Activated T-cell treated with anti-CD3 and anti-CD28 coated beads, Interleukin-2, amount 50 U/mL, for 4 hours (primary cell): ENCODE measurements around the gene CAMSAP2. TPM values are rescaled to one million over a fixed set of nuclear protein-coding genes. Genes with fewer than 3 reads are reported as not detected.

Source experiments
- ATAC-seq, 2 donors: fragments of 200-7000 bp; cut with Tn5 transposase; one replicate each; pipeline ENCODE4 v1.10.0; 2021
- DNase-seq: peaks from one replicate; pipeline ENCODE4 v3.0.0-alpha.2; 2020
- H3K27me3 Mint-ChIP-seq: one replicate; pipeline ENCODE4 v1.8.0; 2021; ENCODE audit warnings: low read depth, mixed read lengths
- H3K36me3 Mint-ChIP-seq: one replicate; pipeline ENCODE4 v1.8.0; 2022; ENCODE audit warnings: mixed read lengths; ENCODE audit not compliant: insufficient read depth
- H3K4me1 Mint-ChIP-seq: one replicate; pipeline ENCODE4 v1.8.0; 2021; ENCODE audit warnings: low read depth, mixed read lengths
- H3K4me3 Mint-ChIP-seq: one replicate; pipeline ENCODE4 v1.8.0; 2021; ENCODE audit warnings: mild to moderate bottlenecking, moderate library complexity, mixed read lengths
- H3K9me3 Mint-ChIP-seq: one replicate; pipeline ENCODE4 v1.8.0; 2021; ENCODE audit warnings: mixed read lengths
- total RNA-seq, 3 donors: library from RNA; stranded (reverse); gene quantifications; one replicate each; pipeline ENCODE4 v1.2.1, GENCODE V29; 2021

The CAMSAP2 gene
- total RNA-seq, 3 donors from 2014 or later = 3.2 to 4.4 (median 3.8) TPM

GRCh38 chr1:200819726-200820125 is 81.0 kb downstream of the CAMSAP2 start:
- Mint-ChIP-seq H3K4me1 (no peaks in the 10 kb centered on the region), H3K4me3 (no peak overlapping the region), H3K36me3 (no peaks in the 10 kb centered on the region), H3K27me3 (no peaks in the 10 kb centered on the region), H3K9me3 (no peaks in the 10 kb centered on the region)
- DNase-seq (no peak), ATAC-seq (no peak)

GRCh38 chr1:200831091-200831490 is 92.4 kb downstream of the CAMSAP2 start:
- ATAC-seq = no peak

GRCh38 chr1:200834383-200834782 is 95.7 kb downstream of the CAMSAP2 start:
- ATAC-seq = no peak
- DNase-seq = no peak
- Mint-ChIP-seq H3K4me3 (no peak overlapping the region), H3K36me3 (peaks cover 2% of the 10 kb centered on the region), H3K4me1 (no peaks in the 10 kb centered on the region), H3K27me3 (no peaks in the 10 kb centered on the region), H3K9me3 (no peaks in the 10 kb centered on the region)

More at GRCh38 chr1:200831091-200831490, 92.4 kb downstream of the CAMSAP2 start:
- Mint-ChIP-seq H3K36me3 (peaks cover under 1% of the 10 kb centered on the region), H3K4me3 (no peak overlapping the region), H3K9me3 (no peaks in the 10 kb centered on the region), H3K27me3 (no peaks in the 10 kb centered on the region), H3K4me1 (peaks cover 3% of the 10 kb centered on the region)
- DNase-seq = no peak

- Mint-ChIP-seq H3K9me3 (no peaks in the 10 kb centered on the region), H3K4me1 (no peaks in the 10 kb centered on the region), H3K27me3 (no peaks in the 10 kb centered on the region), H3K4me3 (no peak overlapping the region), H3K36me3 (peaks cover 2% of the 10 kb centered on the region)
- ATAC-seq = no peak
- no peak for DNase-seq
Observed at GRCh38 chr1:200836213-200836612, 97.5 kb downstream of the CAMSAP2 start.

GRCh38 chr1:200837931-200838571 is 99.4 kb downstream of the CAMSAP2 start:
- Mint-ChIP-seq H3K4me3 (no peak overlapping the region), H3K4me1 (no peaks in the 10 kb centered on the region), H3K36me3 (peaks cover 2% of the 10 kb centered on the region), H3K27me3 (no peaks in the 10 kb centered on the region), H3K9me3 (no peaks in the 10 kb centered on the region)
- no peak for ATAC-seq
- no peak for DNase-seq

- H3K9me3 Mint-ChIP-seq = no peaks in the 10 kb centered on the region
- DNase-seq (no peak), ATAC-seq (no peak)
- no peak overlapping the region for H3K4me3 Mint-ChIP-seq
- peaks cover 2% of the 10 kb centered on the region for H3K36me3 Mint-ChIP-seq
- no peaks in the 10 kb centered on the region for H3K27me3 Mint-ChIP-seq
- no peaks in the 10 kb centered on the region for H3K4me1 Mint-ChIP-seq
Observed at GRCh38 chr1:200838676-200839445, 100.2 kb downstream of the CAMSAP2 start.

GRCh38 chr1:200845360-200845759 is 106.7 kb downstream of the CAMSAP2 start:
- no peak overlapping the region for H3K4me3 Mint-ChIP-seq
- no peaks in the 10 kb centered on the region for H3K9me3 Mint-ChIP-seq
- DNase-seq = no peak
- H3K36me3 Mint-ChIP-seq = peaks cover 19% of the 10 kb centered on the region
- no peaks in the 10 kb centered on the region for H3K27me3 Mint-ChIP-seq
- H3K4me1 Mint-ChIP-seq = no peaks in the 10 kb centered on the region
- no peak for ATAC-seq

- Mint-ChIP-seq H3K4me1 (no peaks in the 10 kb centered on the region), H3K9me3 (no peaks in the 10 kb centered on the region), H3K36me3 (peaks cover 25% of the 10 kb centered on the region)
Observed at GRCh38 chr1:200846398-200846797, 107.7 kb downstream of the CAMSAP2 start.

GRCh38 chr1:200849430-200849829 is 110.7 kb downstream of the CAMSAP2 start:
- ATAC-seq (no peak), DNase-seq (no peak)
- Mint-ChIP-seq H3K4me3 (no peak overlapping the region), H3K4me1 (peaks cover 3% of the 10 kb centered on the region), H3K36me3 (peaks cover 30% of the 10 kb centered on the region), H3K27me3 (peaks cover 2% of the 10 kb centered on the region), H3K9me3 (no peaks in the 10 kb centered on the region)

More at GRCh38 chr1:200846398-200846797, 107.7 kb downstream of the CAMSAP2 start:
- no peaks in the 10 kb centered on the region for H3K27me3 Mint-ChIP-seq
- DNase-seq (no peak), ATAC-seq (no peak)
- H3K4me3 Mint-ChIP-seq = no peak overlapping the region

- H3K36me3 Mint-ChIP-seq = peaks cover 30% of the 10 kb centered on the region
- H3K9me3 Mint-ChIP-seq = no peaks in the 10 kb centered on the region
- no peak overlapping the region for H3K4me3 Mint-ChIP-seq
Observed at GRCh38 chr1:200850554-200850953, 111.9 kb downstream of the CAMSAP2 start.

GRCh38 chr1:200856716-200857357 is 118.1 kb downstream of the CAMSAP2 start:
- Mint-ChIP-seq H3K4me3 (no peak overlapping the region), H3K9me3 (no peaks in the 10 kb centered on the region), H3K4me1 (peaks cover 7% of the 10 kb centered on the region), H3K36me3 (peaks cover 11% of the 10 kb centered on the region), H3K27me3 (peaks cover 2% of the 10 kb centered on the region)
- DNase-seq = no peak
- peak; percentile 52 to 57 for ATAC-seq

More at GRCh38 chr1:200850554-200850953, 111.9 kb downstream of the CAMSAP2 start:
- no peak for DNase-seq
- Mint-ChIP-seq H3K4me1 (peaks cover 3% of the 10 kb centered on the region), H3K27me3 (peaks cover 2% of the 10 kb centered on the region)
- ATAC-seq = no peak

- Mint-ChIP-seq H3K9me3 (no peaks in the 10 kb centered on the region), H3K27me3 (peaks cover 2% of the 10 kb centered on the region), H3K4me3 (no peak overlapping the region), H3K4me1 (peaks cover 12% of the 10 kb centered on the region), H3K36me3 (peaks cover 8% of the 10 kb centered on the region)
- ATAC-seq = no peak
- DNase-seq = no peak
Observed at GRCh38 chr1:200857804-200858203, 119.1 kb downstream of the CAMSAP2 start.

GRCh38 chr1:200861937-200862647 is 123.4 kb downstream of the CAMSAP2 start:
- ATAC-seq = peak in 1 of 2 donors; percentile 36
- no peak overlapping the region for H3K4me3 Mint-ChIP-seq
- DNase-seq = no peak

More at GRCh38 chr1:200861937-200862647, 123.4 kb downstream of the CAMSAP2 start:
- Mint-ChIP-seq H3K36me3 (no peaks in the 10 kb centered on the region), H3K9me3 (no peaks in the 10 kb centered on the region), H3K4me1 (peaks cover 30% of the 10 kb centered on the region), H3K27me3 (no peaks in the 10 kb centered on the region)
